ENCODE results near the gene ZNF653.
A peak's percentile ranks its signal among the peaks of the same experiment; 100 is the strongest.

ZNF653 gene

GRCh38 chr19:11513946-11514345 is 8.3 kb upstream of the ZNF653 start:
- TF ChIP-seq CTCF (IDR thresholded peaks at IDR 0.05; ENCODE audit: borderline replicate concordance, insufficient read depth, low read depth, low read length), result no peak
- no peak overlapping the region for H3K4me3 ChIP-seq (ENCODE audit: low read depth, low read length)

GRCh38 chr19:11510444-11510843 is 4.8 kb upstream of the ZNF653 start:
- H3K4me3 ChIP-seq (ENCODE audit: low read depth, low read length), result no peak overlapping the region
- TF ChIP-seq CTCF (IDR thresholded peaks at IDR 0.05; ENCODE audit: borderline replicate concordance, insufficient read depth, low read depth, low read length), result no peak

GRCh38 chr19:11507370-11508078 is 1.9 kb upstream of the ZNF653 start:
- no peak overlapping the region for H3K4me3 ChIP-seq (ENCODE audit: low read depth, low read length)
- TF ChIP-seq CTCF (IDR thresholded peaks at IDR 0.05; ENCODE audit: borderline replicate concordance, insufficient read depth, low read depth, low read length), result no peak

- H3K4me3 ChIP-seq (ENCODE audit: low read depth, low read length), result no peak overlapping the region
- TF ChIP-seq CTCF (IDR thresholded peaks at IDR 0.05; ENCODE audit: borderline replicate concordance, insufficient read depth, low read depth, low read length), result no peak
Measured at GRCh38 chr19:11506967-11507366, 1.3 kb upstream of the ZNF653 start.

GRCh38 chr19:11506101-11506555 is 489 bp upstream of the ZNF653 start:
- peak overlapping the region; percentile 50 for H3K4me3 ChIP-seq (ENCODE audit: low read depth, low read length)
- no peak for TF ChIP-seq CTCF (IDR thresholded peaks at IDR 0.05; ENCODE audit: borderline replicate concordance, insufficient read depth, low read depth, low read length)

- TF ChIP-seq CTCF (IDR thresholded peaks at IDR 0.05; ENCODE audit: borderline replicate concordance, insufficient read depth, low read depth, low read length), result no peak
- peak overlapping the region; percentile 86 for H3K4me3 ChIP-seq (ENCODE audit: low read depth, low read length)
Measured at GRCh38 chr19:11505032-11505503, 571 bp downstream of the ZNF653 start.

GRCh38 chr19:11504502-11505031 is 1.1 kb downstream of the ZNF653 start:
- H3K4me3 ChIP-seq (ENCODE audit: low read depth, low read length), result peak overlapping the region; percentile 86
- no peak for TF ChIP-seq CTCF (IDR thresholded peaks at IDR 0.05; ENCODE audit: borderline replicate concordance, insufficient read depth, low read depth, low read length)

Data from GM12875 (cell line).